Measurements from ENCODE around the gene GNAO1. TPM values are rescaled to one million over a fixed set of nuclear protein-coding genes. Genes with fewer than 3 reads are reported as not detected.

The GNAO1 gene
- total RNA-seq, 1 donor: not detected

DNA sequence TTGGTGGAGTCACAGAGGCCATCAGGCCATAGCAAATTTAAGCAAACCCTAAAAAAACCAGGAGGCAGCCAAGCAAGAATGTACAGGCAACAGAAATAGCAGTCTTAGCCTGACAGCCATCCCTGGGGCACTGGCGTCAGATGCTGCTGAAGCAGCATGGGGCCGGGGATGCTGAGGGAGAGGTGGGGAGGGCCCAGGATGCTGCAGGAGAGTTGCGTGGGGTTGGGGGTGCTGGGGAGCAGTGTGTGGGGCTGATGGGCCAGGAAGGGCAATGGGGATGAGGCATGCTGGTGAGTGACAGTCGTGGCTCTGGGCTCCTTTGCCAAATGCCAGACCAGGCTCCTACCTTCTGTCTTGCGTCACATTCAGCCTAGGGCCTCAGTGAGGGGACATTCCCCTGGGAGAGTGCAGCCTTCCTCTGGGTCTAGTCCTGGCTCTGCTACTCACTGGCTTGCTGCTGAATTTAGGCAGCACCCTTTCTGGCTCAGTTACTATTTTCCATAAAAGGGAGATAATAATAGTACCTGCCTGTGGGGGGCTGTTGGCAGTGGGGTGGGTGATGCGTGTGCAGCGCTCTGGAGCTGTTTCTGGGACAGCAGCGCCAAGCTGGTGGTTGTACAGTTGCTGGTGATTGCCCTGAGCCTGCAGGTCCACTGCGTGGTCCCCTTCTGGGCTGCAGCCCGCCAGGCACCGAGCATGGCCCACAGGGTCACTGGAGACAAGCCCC is 146.0 kb downstream of the GNAO1 start:
- no peak overlapping the region for H3K4me2 ChIP-seq (ENCODE audit: insufficient read depth, low read length)
- H3K27ac ChIP-seq (ENCODE audit: low read depth, low read length): no peak overlapping the region
- DNase-seq (ENCODE audit: insufficient read length, low spot score, missing footprints): no peak
- TF ChIP-seq, protein P1, sequence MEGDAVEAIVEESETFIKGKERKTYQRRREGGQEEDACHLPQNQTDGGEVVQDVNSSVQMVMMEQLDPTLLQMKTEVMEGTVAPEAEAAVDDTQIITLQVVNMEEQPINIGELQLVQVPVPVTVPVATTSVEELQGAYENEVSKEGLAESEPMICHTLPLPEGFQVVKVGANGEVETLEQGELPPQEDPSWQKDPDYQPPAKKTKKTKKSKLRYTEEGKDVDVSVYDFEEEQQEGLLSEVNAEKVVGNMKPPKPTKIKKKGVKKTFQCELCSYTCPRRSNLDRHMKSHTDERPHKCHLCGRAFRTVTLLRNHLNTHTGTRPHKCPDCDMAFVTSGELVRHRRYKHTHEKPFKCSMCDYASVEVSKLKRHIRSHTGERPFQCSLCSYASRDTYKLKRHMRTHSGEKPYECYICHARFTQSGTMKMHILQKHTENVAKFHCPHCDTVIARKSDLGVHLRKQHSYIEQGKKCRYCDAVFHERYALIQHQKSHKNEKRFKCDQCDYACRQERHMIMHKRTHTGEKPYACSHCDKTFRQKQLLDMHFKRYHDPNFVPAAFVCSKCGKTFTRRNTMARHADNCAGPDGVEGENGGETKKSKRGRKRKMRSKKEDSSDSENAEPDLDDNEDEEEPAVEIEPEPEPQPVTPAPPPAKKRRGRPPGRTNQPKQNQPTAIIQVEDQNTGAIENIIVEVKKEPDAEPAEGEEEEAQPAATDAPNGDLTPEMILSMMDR (IDR thresholded peaks at IDR 0.05; ENCODE audit: extremely low read depth, low read depth, low read length): no peak
- no peaks in the 10 kb centered on the region for H3K79me2 ChIP-seq (ENCODE audit: insufficient read depth, low read length)
- no peak overlapping the region for H3K4me3 ChIP-seq (ENCODE audit: insufficient read depth, low read length)
- no peak overlapping the region for H2AFZ ChIP-seq (ENCODE audit: low read length)
- no peaks in the 10 kb centered on the region for H3K4me1 ChIP-seq (ENCODE audit: insufficient read depth, low read length)
- H3K36me3 ChIP-seq (ENCODE audit: insufficient read depth, low read length): no peaks in the 10 kb centered on the region
- H4K20me1 ChIP-seq (ENCODE audit: insufficient read depth, low read length): no peaks in the 10 kb centered on the region
- no peaks in the 10 kb centered on the region for H3K27me3 ChIP-seq (ENCODE audit: insufficient read depth, low read length)
- no peaks in the 10 kb centered on the region for H3K9me3 ChIP-seq (ENCODE audit: low read depth, low read length)

DNA sequence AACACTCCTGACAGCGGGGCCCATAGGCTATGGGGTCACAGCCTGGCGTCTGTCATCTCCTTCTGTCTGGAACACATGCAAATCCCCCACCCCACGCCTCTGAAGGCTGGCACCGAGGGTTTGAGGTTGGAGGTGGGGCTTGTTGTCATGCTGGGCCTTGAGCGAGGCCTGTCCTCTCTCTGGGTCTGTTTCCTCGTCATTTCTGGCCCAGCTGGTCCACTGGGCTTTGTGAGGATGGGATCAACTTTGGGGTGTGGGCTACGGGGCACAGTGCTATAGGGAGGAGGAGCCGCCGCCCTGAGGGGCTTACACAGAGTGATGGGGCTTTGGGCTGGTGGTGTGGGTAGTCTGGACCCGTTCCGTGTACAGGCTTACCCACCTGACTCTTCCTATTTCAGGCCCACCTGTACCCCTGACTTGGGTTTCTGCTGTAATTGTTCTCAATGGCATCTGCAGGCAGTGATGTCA is 146.6 kb downstream of the GNAO1 start:
- Histone ChIP-seq H3K4me3 (ENCODE audit: insufficient read depth, low read length) (no peak overlapping the region), H3K4me1 (ENCODE audit: insufficient read depth, low read length) (no peaks in the 10 kb centered on the region), H3K4me2 (ENCODE audit: insufficient read depth, low read length) (no peak overlapping the region), H3K36me3 (ENCODE audit: insufficient read depth, low read length) (no peaks in the 10 kb centered on the region), H3K9me3 (ENCODE audit: low read depth, low read length) (no peaks in the 10 kb centered on the region), H3K27me3 (ENCODE audit: insufficient read depth, low read length) (no peaks in the 10 kb centered on the region), H2AFZ (ENCODE audit: low read length) (no peak overlapping the region), H4K20me1 (ENCODE audit: insufficient read depth, low read length) (no peaks in the 10 kb centered on the region), H3K27ac (ENCODE audit: low read depth, low read length) (no peak overlapping the region), H3K79me2 (ENCODE audit: insufficient read depth, low read length) (no peaks in the 10 kb centered on the region)
- TF ChIP-seq, protein P1 (IDR thresholded peaks at IDR 0.05; ENCODE audit: extremely low read depth, low read depth, low read length): no peak
- no peak for DNase-seq (ENCODE audit: insufficient read length, low spot score, missing footprints)

DNA sequence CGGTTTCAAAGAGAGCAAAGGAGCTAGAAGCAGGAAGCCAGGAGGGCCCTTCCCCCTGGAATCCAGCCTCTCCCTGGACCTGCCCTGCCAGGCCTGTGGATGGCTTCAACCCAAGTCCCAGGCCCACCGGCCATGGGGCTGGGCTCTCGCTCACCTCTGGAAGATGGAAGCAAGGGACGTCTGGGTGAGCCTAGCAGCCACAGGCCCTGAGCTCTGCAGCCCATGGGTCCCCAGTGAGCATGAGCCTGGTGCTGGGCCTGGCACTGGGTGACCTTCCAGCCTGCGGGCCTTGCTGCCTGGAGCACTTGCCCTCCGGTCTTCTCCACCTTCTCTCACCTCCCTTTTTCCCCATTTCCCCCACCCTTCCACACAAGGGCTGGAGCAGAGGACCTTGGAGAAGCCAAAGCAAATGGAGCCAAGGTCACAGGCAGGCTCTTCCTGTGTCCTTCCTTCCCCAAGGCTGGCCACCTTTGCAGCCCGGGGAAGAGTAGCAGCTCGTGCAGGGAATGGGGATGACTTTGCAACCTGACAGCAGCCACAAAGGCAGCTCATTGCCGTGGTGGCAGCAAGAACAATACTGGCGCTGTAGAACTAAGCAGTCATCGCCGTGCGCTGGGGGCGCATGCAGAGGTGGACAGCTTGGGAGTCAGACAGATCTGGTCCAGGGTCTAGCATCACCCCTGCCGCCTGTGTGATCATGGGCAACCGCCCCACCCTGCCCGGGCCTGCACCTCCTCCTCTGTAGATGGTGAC is 147.5 kb downstream of the GNAO1 start:
- Histone ChIP-seq H3K4me1 (ENCODE audit: insufficient read depth, low read length) (no peaks in the 10 kb centered on the region), H3K36me3 (ENCODE audit: insufficient read depth, low read length) (no peaks in the 10 kb centered on the region), H3K79me2 (ENCODE audit: insufficient read depth, low read length) (no peaks in the 10 kb centered on the region), H3K27ac (ENCODE audit: low read depth, low read length) (no peak overlapping the region), H3K27me3 (ENCODE audit: insufficient read depth, low read length) (no peaks in the 10 kb centered on the region), H3K4me3 (ENCODE audit: insufficient read depth, low read length) (no peak overlapping the region), H3K9me3 (ENCODE audit: low read depth, low read length) (no peaks in the 10 kb centered on the region), H2AFZ (ENCODE audit: low read length) (no peak overlapping the region), H4K20me1 (ENCODE audit: insufficient read depth, low read length) (no peaks in the 10 kb centered on the region), H3K4me2 (ENCODE audit: insufficient read depth, low read length) (no peak overlapping the region)
- TF ChIP-seq, protein P1 (IDR thresholded peaks at IDR 0.05; ENCODE audit: extremely low read depth, low read depth, low read length): no peak
- no peak for DNase-seq (ENCODE audit: insufficient read length, low spot score, missing footprints)

Data from osteoblast (primary cell).